Neural progenitor cell (in vitro differentiated cells): ENCODE measurements around the gene CSNK2A3. TPM values are rescaled to one million over a fixed set of nuclear protein-coding genes. Genes with fewer than 3 reads are reported as not detected.
A peak's percentile ranks its signal among the peaks of the same experiment; 100 is the strongest.
"Not testable (repeated sequence)": the region's sequence is repeated elsewhere in the genome, so short reads cannot be mapped to it uniquely, and the experiment has no call there.

ENCODE experiments used
- DNase-seq: peaks from one replicate; pipeline ENCODE4 v3.0.0-alpha.2; 2016; ENCODE audit warnings: low spot score
- H2AFZ ChIP-seq: fragments of 200-600 bp; sonication (generic); replicated peaks from 2 replicates; pipeline ENCODE4 v1.6.1; 2016; ENCODE audit warnings: antibody characterized with exemption
- H3F3A ChIP-seq: fragments of 200-600 bp; sonication (generic); 2 replicates; pipeline ENCODE4 v1.6.1; 2016; ENCODE audit warnings: antibody characterized with exemption, low read depth
- H3K27ac ChIP-seq: fragments of 200-600 bp; sonication (generic); 2 replicates; pipeline ENCODE4 v1.5.1; 2016; ENCODE audit warnings: mild to moderate bottlenecking
- H3K27me3 ChIP-seq: fragments of 200-600 bp; sonication (generic); 2 replicates; pipeline ENCODE4 v1.6.1; 2016; ENCODE audit warnings: mild to moderate bottlenecking, moderate library complexity
- H3K36me3 ChIP-seq: fragments of 200-600 bp; sonication (generic); 2 replicates; pipeline ENCODE4 v1.5.1; 2016
- H3K4me1 ChIP-seq: fragments of 200-600 bp; sonication (generic); 2 replicates; pipeline ENCODE4 v1.6.1; 2016; ENCODE audit warnings: mixed run types
- H3K4me2 ChIP-seq: fragments of 200-600 bp; sonication (generic); 2 replicates; pipeline ENCODE4 v1.6.1; 2016
- H3K4me3 ChIP-seq: fragments of 200-600 bp; sonication (generic); 2 replicates; pipeline ENCODE4 v1.5.1; 2016
- H3K79me2 ChIP-seq: fragments of 200-600 bp; sonication (generic); 2 replicates; pipeline ENCODE4 v1.6.1; 2016; ENCODE audit warnings: low read depth
- H3K9ac ChIP-seq: fragments of 200-600 bp; sonication (generic); 2 replicates; pipeline ENCODE4 v1.6.1; 2016
- H3K9me3 ChIP-seq: fragments of 200-600 bp; sonication (generic); 2 replicates; pipeline ENCODE4 v1.5.1; 2016; ENCODE audit warnings: low read depth
- H4K20me1 ChIP-seq: fragments of 200-600 bp; sonication (generic); 2 replicates; pipeline ENCODE4 v1.6.1; 2016; ENCODE audit warnings: low read depth
- H3K27ac Mint-ChIP-seq: 3 replicates; pipeline ENCODE4 v1.8.0; 2021; ENCODE audit warnings: mixed read lengths
- H3K27me3 Mint-ChIP-seq: 2 replicates; pipeline ENCODE4 v1.8.0; 2022; ENCODE audit warnings: low read depth, mild to moderate bottlenecking, inconsistent platforms, moderate library complexity, mixed read lengths; ENCODE audit not compliant: insufficient read depth
- H3K36me3 Mint-ChIP-seq: 3 replicates; pipeline ENCODE4 v1.8.0; 2021; ENCODE audit warnings: mixed read lengths
- H3K4me1 Mint-ChIP-seq: 3 replicates; pipeline ENCODE4 v1.8.0; 2021; ENCODE audit warnings: mixed read lengths
- H3K4me3 Mint-ChIP-seq: 3 replicates; pipeline ENCODE4 v1.8.0; 2021; ENCODE audit warnings: mild to moderate bottlenecking, moderate library complexity, mixed read lengths
- H3K9me3 Mint-ChIP-seq: 3 replicates; pipeline ENCODE4 v1.8.0; 2020; ENCODE audit warnings: mixed read lengths
- CTCF ChIP-seq: fragments of 200-600 bp; sonication (generic); IDR thresholded peaks from 2 replicates; pipeline ENCODE4 v1.5.1; 2017; ENCODE audit warnings: antibody characterized with exemption, mild to moderate bottlenecking
- EZH2 ChIP-seq: fragments of 200-600 bp; sonication (generic); IDR thresholded peaks from 2 replicates; pipeline ENCODE4 v1.6.1; 2017; ENCODE audit warnings: antibody characterized with exemption, mild to moderate bottlenecking, moderate library complexity
- EZH2phosphoT487 ChIP-seq: fragments of 200-600 bp; sonication (generic); IDR thresholded peaks from 2 replicates; pipeline ENCODE4 v1.6.1; 2017; ENCODE audit warnings: antibody characterized with exemption
- total RNA-seq: library from RNA; depleted of rRNA; stranded (reverse); fragments of >200 nt; gene quantifications from 2 replicates; pipeline ENCODE4 v1.2.3, GENCODE V29; 2015; ENCODE audit warnings: low replicate concordance

CSNK2A3 gene
- 1.7 and 5.9 TPM in 2 replicates for total RNA-seq

GRCh38 chr11:11352878-11353277, at the start of gene CSNK2A3:
CSNK2A3 (minus strand) TSS chr11:11353250; CDS start chr11:11353119, 131 bp downstream.
- H3K4me1 Mint-ChIP-seq, DNase-seq, H3K36me3 Mint-ChIP-seq, H3K4me3 ChIP-seq, H3K27me3 Mint-ChIP-seq, H3K4me1 ChIP-seq, H3K27me3 ChIP-seq, H3F3A ChIP-seq, H3K4me2 ChIP-seq, H3K27ac Mint-ChIP-seq, H3K36me3 ChIP-seq, H2AFZ ChIP-seq, H3K27ac ChIP-seq, H3K9me3 Mint-ChIP-seq, H3K9ac ChIP-seq, H3K4me3 Mint-ChIP-seq, H3K9me3 ChIP-seq, H3K79me2 ChIP-seq, H4K20me1 ChIP-seq: not testable (repeated sequence)

- Histone ChIP-seq H3K9ac (no peak overlapping the region), H3K4me2 (no peak overlapping the region), H4K20me1 (no peaks in the 10 kb centered on the region), H3K4me3 (no peak overlapping the region), H3F3A (no peaks in the 10 kb centered on the region), H3K27me3 (no peaks in the 10 kb centered on the region), H3K27ac (no peak overlapping the region), H3K4me1 (peaks cover 7% of the 10 kb centered on the region), H3K9me3 (no peaks in the 10 kb centered on the region), H3K79me2 (no peaks in the 10 kb centered on the region), H2AFZ (no peak overlapping the region), H3K36me3 (no peaks in the 10 kb centered on the region)
- no peak for DNase-seq
- H3K27ac Mint-ChIP-seq, result no peak overlapping the region
- H3K4me3 Mint-ChIP-seq, result no peak overlapping the region
- H3K27me3 Mint-ChIP-seq, result no peaks in the 10 kb centered on the region
- H3K36me3 Mint-ChIP-seq, result no peaks in the 10 kb centered on the region
- H3K9me3 Mint-ChIP-seq, result no peaks in the 10 kb centered on the region
- TF ChIP-seq EZH2phosphoT487, result no peak
- no peak for TF ChIP-seq EZH2
- TF ChIP-seq CTCF, result no peak
- peaks cover 31% of the 10 kb centered on the region for H3K4me1 Mint-ChIP-seq
Measured at GRCh38 chr11:11401960-11402535, 49.0 kb upstream of the CSNK2A3 start.

GRCh38 chr11:11400635-11401232, 47.7 kb upstream of the CSNK2A3 start:
- Histone ChIP-seq H3K9ac (no peak overlapping the region), H3K79me2 (no peaks in the 10 kb centered on the region), H3K36me3 (no peaks in the 10 kb centered on the region), H3F3A (no peaks in the 10 kb centered on the region), H3K4me1 (peaks cover 4% of the 10 kb centered on the region), H2AFZ (no peak overlapping the region), H3K9me3 (no peaks in the 10 kb centered on the region), H3K27me3 (no peaks in the 10 kb centered on the region), H3K4me3 (no peak overlapping the region), H3K4me2 (no peak overlapping the region), H3K27ac (no peak overlapping the region), H4K20me1 (no peaks in the 10 kb centered on the region)
- Mint-ChIP-seq H3K27ac (no peak overlapping the region), H3K4me1 (peaks cover 41% of the 10 kb centered on the region), H3K9me3 (no peaks in the 10 kb centered on the region), H3K27me3 (peaks cover 2% of the 10 kb centered on the region), H3K36me3 (no peaks in the 10 kb centered on the region), H3K4me3 (no peak overlapping the region)
- TF ChIP-seq CTCF, result peak; percentile 53
- TF ChIP-seq EZH2phosphoT487, result no peak
- DNase-seq, result peak; percentile 52

- no peaks in the 10 kb centered on the region for H3K79me2 ChIP-seq
- Mint-ChIP-seq H3K4me3 (no peak overlapping the region), H3K27ac (no peak overlapping the region), H3K9me3 (no peaks in the 10 kb centered on the region), H3K36me3 (no peaks in the 10 kb centered on the region), H3K4me1 (peaks cover 46% of the 10 kb centered on the region), H3K27me3 (peaks cover 2% of the 10 kb centered on the region)
- H3K27me3 ChIP-seq, result no peaks in the 10 kb centered on the region
- H4K20me1 ChIP-seq, result no peaks in the 10 kb centered on the region
- H3K9ac ChIP-seq, result no peak overlapping the region
- H3K9me3 ChIP-seq, result no peaks in the 10 kb centered on the region
- H3F3A ChIP-seq, result no peaks in the 10 kb centered on the region
- no peak overlapping the region for H3K4me2 ChIP-seq
- peaks cover 4% of the 10 kb centered on the region for H3K4me1 ChIP-seq
- no peaks in the 10 kb centered on the region for H3K36me3 ChIP-seq
- no peak overlapping the region for H3K4me3 ChIP-seq
- H3K27ac ChIP-seq, result no peak overlapping the region
- TF ChIP-seq EZH2phosphoT487 (no peak), CTCF (no peak), EZH2 (no peak)
- DNase-seq, result no peak
- H2AFZ ChIP-seq, result no peak overlapping the region
Measured at GRCh38 chr11:11400121-11400520, 47.1 kb upstream of the CSNK2A3 start.
